ENCODE data around the gene PRSS58. TPM values are rescaled to one million over a fixed set of nuclear protein-coding genes. Genes with fewer than 3 reads are reported as not detected.

The PRSS58 gene
- total RNA-seq, 1 donor from 2014 or later: not detected

DNA sequence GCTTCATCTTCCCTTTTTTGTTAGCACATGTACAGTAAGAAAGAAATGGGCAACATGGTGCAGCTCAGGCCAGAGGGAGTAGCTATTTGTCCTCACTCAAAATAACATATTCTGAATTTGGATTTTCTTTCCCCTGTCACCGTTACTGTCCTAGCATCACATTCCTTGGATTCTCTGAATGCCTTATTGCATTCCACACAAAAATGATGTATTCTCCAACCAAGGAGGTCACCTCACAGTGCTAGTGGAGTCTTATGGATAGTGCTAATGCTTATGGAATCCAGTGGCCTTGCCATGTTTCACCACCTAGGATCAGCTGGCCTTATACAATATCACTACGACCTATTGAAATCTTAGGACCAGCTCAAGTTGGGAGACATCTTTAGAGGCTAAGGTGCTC lies 7.2 kb downstream of the PRSS58 start:
- no peak for TF ChIP-seq CTCF (IDR thresholded peaks at IDR 0.05; ENCODE audit: insufficient read depth, low read depth, low read length)
- TF ChIP-seq EZH2 (IDR thresholded peaks at IDR 0.05; ENCODE audit: insufficient read depth, low read length): no peak
- H3K36me3 ChIP-seq (ENCODE audit: insufficient read depth, low read length): no peaks in the 10 kb centered on the region
- no peaks in the 10 kb centered on the region for H3K27me3 ChIP-seq (ENCODE audit: insufficient read depth, low read length)
- no peak overlapping the region for H3K4me3 ChIP-seq (ENCODE audit: insufficient read depth, low read depth, low read length)
- H3K27ac ChIP-seq (ENCODE audit: low read depth, low read length): no peak overlapping the region
- Mint-ChIP-seq H3K4me3 (ENCODE audit: unreplicated experiment) (no peak overlapping the region), H3K27ac (ENCODE audit: unreplicated experiment) (no peak overlapping the region), H3K9me3 (ENCODE audit: unreplicated experiment) (no peaks in the 10 kb centered on the region), H3K36me3 (ENCODE audit: low read depth, unreplicated experiment) (no peaks in the 10 kb centered on the region), H3K4me1 (ENCODE audit: low read depth, unreplicated experiment) (peaks cover 4% of the 10 kb centered on the region), H3K27me3 (ENCODE audit: low read depth, unreplicated experiment) (peaks cover 7% of the 10 kb centered on the region)
- no peaks in the 10 kb centered on the region for H4K20me1 ChIP-seq (ENCODE audit: insufficient read depth, low read length)
- no peaks in the 10 kb centered on the region for H3K9me3 ChIP-seq (ENCODE audit: insufficient read depth, low read depth, low read length)
- no peak overlapping the region for H3K9ac ChIP-seq (ENCODE audit: low read length)
- DNase-seq (ENCODE audit: low read depth) (no peak), FAIRE-seq (no peak)
- no peaks in the 10 kb centered on the region for H3K4me1 ChIP-seq (ENCODE audit: insufficient read depth, low read length)
- H2AFZ ChIP-seq (ENCODE audit: low read depth, low read length): no peak overlapping the region
- H3K79me2 ChIP-seq (ENCODE audit: insufficient read depth, low read length): no peaks in the 10 kb centered on the region
- H3K4me2 ChIP-seq (ENCODE audit: low read length): no peak overlapping the region

- H3K9me3 Mint-ChIP-seq (ENCODE audit: unreplicated experiment): peaks cover under 1% of the 10 kb centered on the region
- no peak overlapping the region for H3K4me3 ChIP-seq (ENCODE audit: insufficient read depth, low read depth, low read length)
- TF ChIP-seq CTCF (IDR thresholded peaks at IDR 0.05; ENCODE audit: insufficient read depth, low read depth, low read length) (no peak), EZH2 (IDR thresholded peaks at IDR 0.05; ENCODE audit: insufficient read depth, low read length) (no peak)
- no peaks in the 10 kb centered on the region for H4K20me1 ChIP-seq (ENCODE audit: insufficient read depth, low read length)
- H3K27ac ChIP-seq (ENCODE audit: low read depth, low read length): no peak overlapping the region
- no peak overlapping the region for H3K4me3 Mint-ChIP-seq (ENCODE audit: unreplicated experiment)
- H3K4me1 ChIP-seq (ENCODE audit: insufficient read depth, low read length): no peaks in the 10 kb centered on the region
- no peak overlapping the region for H3K9ac ChIP-seq (ENCODE audit: low read length)
- DNase-seq (ENCODE audit: low read depth) (no peak), FAIRE-seq (no peak)
- H3K27me3 Mint-ChIP-seq (ENCODE audit: low read depth, unreplicated experiment): peaks cover 10% of the 10 kb centered on the region
- H2AFZ ChIP-seq (ENCODE audit: low read depth, low read length): no peak overlapping the region
- H3K36me3 ChIP-seq (ENCODE audit: insufficient read depth, low read length): no peaks in the 10 kb centered on the region
- H3K79me2 ChIP-seq (ENCODE audit: insufficient read depth, low read length): no peaks in the 10 kb centered on the region
- no peaks in the 10 kb centered on the region for H3K36me3 Mint-ChIP-seq (ENCODE audit: low read depth, unreplicated experiment)
- H3K4me1 Mint-ChIP-seq (ENCODE audit: low read depth, unreplicated experiment): peaks cover 4% of the 10 kb centered on the region
- no peak overlapping the region for H3K27ac Mint-ChIP-seq (ENCODE audit: unreplicated experiment)
- no peaks in the 10 kb centered on the region for H3K9me3 ChIP-seq (ENCODE audit: insufficient read depth, low read depth, low read length)
- no peaks in the 10 kb centered on the region for H3K27me3 ChIP-seq (ENCODE audit: insufficient read depth, low read length)
- H3K4me2 ChIP-seq (ENCODE audit: low read length): no peak overlapping the region
Measured at GRCh38 chr7:142249918-142250317, 7.9 kb downstream of the PRSS58 start.

DNA sequence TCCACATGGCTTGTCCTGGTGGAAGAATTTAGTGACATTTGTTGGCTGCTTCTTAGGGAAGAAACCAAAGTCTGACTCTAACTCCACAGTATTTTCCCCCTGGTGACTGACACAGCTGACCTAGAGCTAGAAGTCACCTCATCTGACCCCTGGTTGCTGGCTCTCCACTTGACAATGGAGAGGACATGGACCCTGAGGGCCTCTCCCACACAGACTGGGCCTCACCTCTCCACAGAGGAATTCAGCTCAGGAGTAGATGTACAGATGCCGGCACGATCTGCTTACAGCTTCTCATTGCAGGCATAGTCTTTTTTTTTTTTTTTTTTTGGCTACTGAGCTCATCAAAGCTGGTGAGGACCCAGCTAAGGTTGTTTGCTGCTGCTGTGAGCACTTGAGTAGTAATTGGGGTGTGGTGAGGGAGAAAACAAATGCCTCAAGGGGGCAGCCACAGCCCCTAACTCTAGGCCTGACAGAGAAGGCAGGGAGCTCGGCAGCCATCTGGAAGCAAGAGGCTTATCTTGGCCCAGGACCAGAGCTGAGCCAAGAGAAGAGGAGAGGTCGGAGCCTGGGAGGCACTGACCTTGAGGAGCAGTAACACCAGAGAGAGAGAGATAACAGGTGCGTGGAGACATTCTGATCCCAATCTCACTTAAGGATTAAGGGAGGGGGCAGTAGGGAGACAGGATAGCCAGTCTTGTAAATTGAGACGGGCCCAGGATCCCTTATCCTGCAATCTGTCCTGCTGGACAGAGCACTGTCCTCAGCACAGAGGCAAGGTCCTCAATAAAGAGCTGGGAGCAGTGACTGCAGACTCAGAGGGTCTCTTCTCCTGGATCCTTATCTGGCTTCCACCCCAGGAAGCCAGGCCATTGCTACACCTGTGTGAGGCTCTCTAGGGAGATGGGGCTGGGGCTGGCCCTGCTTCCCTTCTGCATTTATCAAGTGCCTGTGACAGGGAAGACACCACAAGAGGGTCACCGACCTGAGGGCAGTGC lies 9.4 kb downstream of the PRSS58 start:
- Histone ChIP-seq H3K27me3 (ENCODE audit: insufficient read depth, low read length) (no peaks in the 10 kb centered on the region), H3K27ac (ENCODE audit: low read depth, low read length) (no peak overlapping the region), H3K79me2 (ENCODE audit: insufficient read depth, low read length) (no peaks in the 10 kb centered on the region), H3K36me3 (ENCODE audit: insufficient read depth, low read length) (no peaks in the 10 kb centered on the region), H3K4me1 (ENCODE audit: insufficient read depth, low read length) (no peaks in the 10 kb centered on the region), H3K4me2 (ENCODE audit: low read length) (no peak overlapping the region), H3K9ac (ENCODE audit: low read length) (no peak overlapping the region), H3K4me3 (ENCODE audit: insufficient read depth, low read depth, low read length) (no peak overlapping the region), H2AFZ (ENCODE audit: low read depth, low read length) (no peak overlapping the region), H4K20me1 (ENCODE audit: insufficient read depth, low read length) (no peaks in the 10 kb centered on the region), H3K9me3 (ENCODE audit: insufficient read depth, low read depth, low read length) (no peaks in the 10 kb centered on the region)
- no peak for FAIRE-seq
- Mint-ChIP-seq H3K9me3 (ENCODE audit: unreplicated experiment) (peaks cover 2% of the 10 kb centered on the region), H3K27ac (ENCODE audit: unreplicated experiment) (no peak overlapping the region), H3K27me3 (ENCODE audit: low read depth, unreplicated experiment) (peaks cover 15% of the 10 kb centered on the region), H3K4me1 (ENCODE audit: low read depth, unreplicated experiment) (peaks cover 4% of the 10 kb centered on the region), H3K4me3 (ENCODE audit: unreplicated experiment) (no peak overlapping the region), H3K36me3 (ENCODE audit: low read depth, unreplicated experiment) (no peaks in the 10 kb centered on the region)
- TF ChIP-seq EZH2 (IDR thresholded peaks at IDR 0.05; ENCODE audit: insufficient read depth, low read length) (no peak), CTCF (IDR thresholded peaks at IDR 0.05; ENCODE audit: insufficient read depth, low read depth, low read length) (no peak)
- no peak for DNase-seq (ENCODE audit: low read depth)

Data from astrocyte (in vitro differentiated cells and primary cell).